AG09309 (cell line): ENCODE data around the gene RPP30.
"Not testable (repeated sequence)": the region's sequence is repeated elsewhere in the genome, so short reads cannot be mapped to it uniquely, and the experiment has no call there.

Experiments used
- DNase-seq: peaks from one replicate; pipeline ENCODE4 v3.0.0-alpha.2; 2010; ENCODE audit warnings: low read depth
- H3K4me3 ChIP-seq: 2 replicates; pipeline ENCODE4 v1.5.1; 2011; ENCODE audit warnings: mild to moderate bottlenecking, low read depth, low read length, moderate library complexity; ENCODE audit not compliant: control insufficient read depth
- TF ChIP-seq, protein P1 (sequence below): IDR thresholded peaks from 2 replicates; pipeline ENCODE4 v1.5.1; 2011; ENCODE audit warnings: mild to moderate bottlenecking, low read depth, low read length, inconsistent platforms; ENCODE audit not compliant: insufficient read depth, control insufficient read depth; ENCODE audit errors: missing control alignments

Gene RPP30

DNA sequence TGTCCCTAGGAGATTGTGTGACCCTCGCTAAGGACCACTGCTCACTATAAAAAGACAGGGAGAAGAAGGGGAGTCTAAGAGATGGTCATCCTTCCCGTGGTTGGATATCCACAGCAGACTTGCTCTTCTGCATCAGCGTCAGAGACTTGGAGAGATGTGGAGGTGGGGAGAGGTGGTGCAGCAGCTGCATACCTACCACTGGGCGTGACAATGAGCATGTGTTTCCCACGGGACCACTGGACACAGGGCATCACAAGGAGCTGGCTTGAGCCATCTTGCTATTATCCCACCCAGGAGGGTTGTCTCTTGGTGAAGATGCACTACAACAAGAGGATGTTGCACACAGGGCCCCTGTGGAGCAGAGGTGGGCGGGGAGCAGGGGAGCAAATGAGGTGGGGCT, 67.9 kb downstream of the RPP30 start:
- TF ChIP-seq, protein P1, sequence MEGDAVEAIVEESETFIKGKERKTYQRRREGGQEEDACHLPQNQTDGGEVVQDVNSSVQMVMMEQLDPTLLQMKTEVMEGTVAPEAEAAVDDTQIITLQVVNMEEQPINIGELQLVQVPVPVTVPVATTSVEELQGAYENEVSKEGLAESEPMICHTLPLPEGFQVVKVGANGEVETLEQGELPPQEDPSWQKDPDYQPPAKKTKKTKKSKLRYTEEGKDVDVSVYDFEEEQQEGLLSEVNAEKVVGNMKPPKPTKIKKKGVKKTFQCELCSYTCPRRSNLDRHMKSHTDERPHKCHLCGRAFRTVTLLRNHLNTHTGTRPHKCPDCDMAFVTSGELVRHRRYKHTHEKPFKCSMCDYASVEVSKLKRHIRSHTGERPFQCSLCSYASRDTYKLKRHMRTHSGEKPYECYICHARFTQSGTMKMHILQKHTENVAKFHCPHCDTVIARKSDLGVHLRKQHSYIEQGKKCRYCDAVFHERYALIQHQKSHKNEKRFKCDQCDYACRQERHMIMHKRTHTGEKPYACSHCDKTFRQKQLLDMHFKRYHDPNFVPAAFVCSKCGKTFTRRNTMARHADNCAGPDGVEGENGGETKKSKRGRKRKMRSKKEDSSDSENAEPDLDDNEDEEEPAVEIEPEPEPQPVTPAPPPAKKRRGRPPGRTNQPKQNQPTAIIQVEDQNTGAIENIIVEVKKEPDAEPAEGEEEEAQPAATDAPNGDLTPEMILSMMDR: no peak
- DNase-seq: no peak
- H3K4me3 ChIP-seq: no peak overlapping the region

- H3K4me3 ChIP-seq, DNase-seq: not testable (repeated sequence)
Observed at GRCh38 chr10:90942980-90943379, 71.2 kb downstream of the RPP30 start.

DNA sequence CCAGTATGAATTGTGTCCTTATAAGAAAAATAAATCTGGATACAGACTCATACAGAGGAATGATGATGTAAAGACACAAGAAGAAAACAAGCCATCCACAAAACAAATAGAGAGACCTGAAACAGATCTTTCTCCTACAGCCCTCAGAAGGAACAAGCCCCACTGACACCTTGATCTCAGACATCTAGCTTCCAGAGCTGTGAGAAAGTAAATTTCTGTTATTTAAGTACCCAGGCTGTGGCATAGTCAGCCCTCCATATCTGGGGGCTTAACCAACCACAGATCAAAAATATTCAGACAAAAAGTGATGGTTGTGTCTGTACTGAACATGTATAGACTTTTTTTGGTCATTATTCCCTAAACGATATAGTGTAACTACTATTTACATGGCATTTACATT, 73.0 kb downstream of the RPP30 start:
- TF ChIP-seq, protein P1: no peak
- no peak overlapping the region for H3K4me3 ChIP-seq
- no peak for DNase-seq

GRCh38 chr10:90945491-90946070, 73.8 kb downstream of the RPP30 start:
- no peak for DNase-seq
- no peak overlapping the region for H3K4me3 ChIP-seq
- TF ChIP-seq, protein P1: no peak

DNA sequence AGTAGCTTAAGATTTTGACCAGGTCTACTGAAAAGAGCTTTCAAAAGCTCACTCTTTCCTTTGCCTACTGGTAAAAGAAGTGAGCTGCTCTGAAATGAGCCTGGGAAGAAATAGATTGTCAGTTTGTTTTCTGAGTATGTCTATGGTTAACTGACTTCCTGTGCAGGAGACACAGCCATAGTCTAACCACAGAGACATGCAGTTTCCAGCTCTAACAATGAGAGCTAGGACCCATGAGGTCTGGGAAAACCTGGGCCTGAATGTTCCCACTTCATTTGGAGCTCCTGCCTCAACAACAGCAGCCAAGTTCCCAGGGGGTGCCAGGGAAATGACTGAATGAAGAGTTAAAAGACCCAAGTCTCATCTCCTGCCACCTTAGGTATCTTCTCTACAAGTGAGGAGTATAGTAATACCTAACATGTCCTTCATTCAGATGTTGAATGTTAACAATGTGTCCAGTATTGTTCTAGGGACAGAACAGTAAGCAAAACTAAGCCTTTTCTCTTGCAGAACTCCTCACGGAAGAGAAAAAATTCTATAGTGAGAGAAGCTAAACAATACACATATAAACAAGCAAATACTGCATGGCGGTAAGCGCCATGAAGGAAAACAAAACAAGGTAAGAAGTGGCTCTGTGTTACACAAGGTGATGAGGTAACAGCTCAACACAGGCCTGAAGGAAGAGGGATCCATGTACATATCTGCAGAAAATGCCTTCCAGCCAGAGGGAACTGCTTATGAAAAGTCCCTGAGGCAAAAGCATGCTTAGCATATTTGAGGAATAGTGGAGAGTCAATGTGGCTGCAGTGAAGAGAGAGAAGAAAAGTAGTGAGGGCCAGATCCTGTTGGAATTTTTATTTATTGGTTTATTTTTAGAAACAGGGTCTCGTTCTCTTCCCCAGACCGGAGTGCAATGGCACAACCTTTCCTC, 75.5 kb downstream of the RPP30 start:
- no peak overlapping the region for H3K4me3 ChIP-seq
- DNase-seq: peak; percentile 18
- TF ChIP-seq, protein P1: no peak
